ENCODE measurements around the gene HAP1. TPM values are rescaled to one million over a fixed set of nuclear protein-coding genes. Genes with fewer than 3 reads are reported as not detected.
"Not testable (repeated sequence)": the region's sequence is repeated elsewhere in the genome, so short reads cannot be mapped to it uniquely, and the experiment has no call there.

HAP1 gene
- total RNA-seq, result 0.08 TPM
- long read RNA-seq, result 0 reads

DNA sequence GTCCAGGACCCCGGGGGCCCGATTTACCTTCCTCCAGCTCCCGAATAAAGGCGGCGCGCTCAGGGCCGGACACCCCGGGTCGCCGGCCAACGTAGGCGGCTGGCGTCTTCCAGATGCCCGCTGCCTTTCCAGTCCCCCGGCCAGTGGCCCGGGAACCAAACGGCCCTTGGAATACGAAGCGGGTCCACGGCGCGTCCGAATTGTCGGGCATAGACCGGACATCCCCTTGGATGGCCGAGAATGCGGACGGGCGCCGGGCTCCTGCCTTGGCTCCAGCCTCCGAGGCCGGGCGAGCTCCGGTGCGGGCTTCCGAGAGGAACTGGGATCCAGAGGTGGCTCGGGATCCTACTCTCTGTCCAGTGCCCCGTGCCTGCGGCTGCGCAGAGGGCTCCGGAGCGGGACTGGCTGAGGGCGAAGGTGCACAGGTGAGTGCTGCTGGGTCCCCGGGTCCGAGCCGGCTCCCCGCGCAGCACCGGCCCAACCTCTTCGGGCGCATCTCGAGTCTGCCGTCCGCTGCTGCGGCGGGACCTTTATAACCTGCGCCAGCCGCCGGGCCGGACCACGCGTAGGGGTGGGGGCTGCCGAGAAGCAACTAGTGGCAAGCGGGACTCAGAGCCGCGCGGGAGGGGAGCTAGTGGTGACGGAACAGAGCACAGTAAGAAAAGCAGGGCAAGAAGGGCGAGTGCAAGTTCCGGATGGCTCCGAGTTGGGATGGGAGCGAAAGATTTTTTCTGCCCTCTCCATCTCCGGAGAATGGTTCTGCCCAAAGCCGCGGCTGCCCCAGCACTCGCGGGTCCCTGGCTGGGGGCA, at the start of gene HAP1:
Gene HAP1, minus strand, starts transcription at position 505 of the 810 bp plus-strand sequence. Its CDS starts 9 bp downstream, at position 496.
- DNase-seq (ENCODE audit: low spot score), result no peak
- intact Hi-C loops (cut with DNase I), result loop anchor here (10.0 kb wide), 1 partner anchor 140 kb away; no protein-coding TSS in a partner anchor

- intact Hi-C loops (cut with DNase I), result no loop called here
- peak; percentile 86 for DNase-seq (ENCODE audit: low spot score)
Measured at GRCh38 chr17:41782142-41782541, 47.7 kb upstream of the HAP1 start.

GRCh38 chr17:41781404-41782110, 47.1 kb upstream of the HAP1 start:
- no peak for DNase-seq (ENCODE audit: low spot score)
- intact Hi-C loops (cut with DNase I), result no loop called here

DNA sequence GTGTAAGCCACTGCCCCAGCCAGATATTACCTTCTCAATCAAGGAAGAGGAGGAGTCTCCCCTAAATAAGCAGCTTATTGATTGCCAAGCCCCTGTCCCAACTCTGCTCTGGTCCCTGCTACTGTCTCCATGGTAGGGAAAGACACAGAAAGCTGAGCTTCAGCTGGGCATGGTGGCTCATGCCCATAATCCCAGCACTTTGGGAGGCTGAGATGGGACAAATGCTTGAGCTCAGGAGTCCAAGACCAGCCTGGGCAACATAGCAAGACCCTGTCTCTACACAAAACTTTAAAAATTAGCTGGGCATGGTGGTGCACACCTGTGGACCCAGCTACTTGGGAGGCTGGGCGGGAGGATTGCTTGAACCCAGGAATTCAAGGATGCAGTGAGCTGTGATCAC, 45.5 kb upstream of the HAP1 start:
- intact Hi-C loops (cut with DNase I), result no loop called here

DNA sequence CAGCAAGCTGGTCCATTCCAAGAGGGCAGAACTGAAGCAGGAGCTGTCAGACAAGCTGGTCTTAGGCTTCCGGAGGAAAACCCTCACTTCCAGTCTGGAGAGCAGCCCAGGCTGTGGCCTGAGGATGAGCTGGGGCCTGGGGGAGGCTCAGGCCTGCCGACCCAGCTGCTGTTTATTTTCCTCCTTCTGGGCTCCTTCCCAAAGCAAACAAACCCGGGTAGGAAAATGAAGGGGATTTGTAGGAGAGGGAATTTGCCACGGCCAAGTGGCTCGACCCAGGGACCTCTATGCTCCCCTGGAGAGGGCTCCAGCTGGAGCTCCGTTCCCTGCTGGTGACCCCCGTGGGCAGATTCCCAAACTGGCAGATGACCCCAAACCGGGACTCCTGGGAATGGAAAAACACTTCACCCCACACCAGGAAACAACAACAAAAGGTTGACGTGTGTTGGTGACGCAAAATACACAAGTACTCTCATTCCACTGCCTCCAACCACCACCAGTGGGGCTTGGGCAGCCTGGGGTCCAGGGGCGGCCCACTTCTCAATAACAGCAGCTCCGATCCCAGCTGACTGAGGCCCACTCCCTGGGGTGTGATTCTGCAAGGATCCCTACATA, 43.2 kb upstream of the HAP1 start:
- peak; percentile 85 for DNase-seq (ENCODE audit: low spot score)
- intact Hi-C loops (cut with DNase I), result loop anchor here (1.0 kb wide), 2 partner anchors 15 to 24 kb away; no protein-coding TSS in a partner anchor

More for the DNA sequence above, 45.5 kb upstream of the HAP1 start:
- DNase-seq (ENCODE audit: low spot score), result no peak

GRCh38 chr17:41777157-41777573, 42.7 kb upstream of the HAP1 start:
- DNase-seq (ENCODE audit: low spot score), result peak; percentile 88
- intact Hi-C loops (cut with DNase I), result loop anchor here (1.0 kb wide), 2 partner anchors 15 to 24 kb away; no protein-coding TSS in a partner anchor

DNA sequence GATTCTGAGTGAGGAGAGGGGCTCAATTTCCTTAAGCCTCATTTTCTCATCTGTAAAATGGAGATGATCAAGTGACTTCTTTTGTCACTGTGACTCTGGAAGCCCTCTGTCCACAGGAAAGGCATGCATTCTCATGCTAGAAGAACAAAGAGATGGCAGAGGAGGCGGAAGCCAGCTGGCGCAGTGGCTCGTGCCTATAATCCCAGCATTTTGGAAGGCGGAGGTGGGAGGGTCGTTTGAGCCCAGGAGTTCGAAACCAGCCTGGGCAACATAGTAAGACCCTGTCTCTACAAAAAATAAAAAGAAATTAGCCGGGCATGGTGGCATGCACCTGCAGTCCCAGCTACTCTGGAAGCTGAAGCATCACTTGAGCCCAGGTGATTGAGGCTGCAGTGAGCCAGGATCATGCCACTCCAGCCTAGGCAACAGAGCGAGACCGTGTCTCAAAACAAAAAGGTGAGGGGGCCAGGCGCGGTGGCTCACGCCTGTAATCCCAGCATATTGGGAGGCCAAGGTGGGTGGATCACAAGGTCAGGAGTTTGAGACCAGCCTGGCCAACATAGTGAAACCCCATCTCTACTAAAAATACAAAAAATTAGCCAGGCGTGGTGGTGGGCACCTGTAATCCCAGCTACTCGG, 41.9 kb upstream of the HAP1 start:
- DNase-seq (ENCODE audit: low spot score); intact Hi-C loops (cut with DNase I): not testable (repeated sequence)

DNA sequence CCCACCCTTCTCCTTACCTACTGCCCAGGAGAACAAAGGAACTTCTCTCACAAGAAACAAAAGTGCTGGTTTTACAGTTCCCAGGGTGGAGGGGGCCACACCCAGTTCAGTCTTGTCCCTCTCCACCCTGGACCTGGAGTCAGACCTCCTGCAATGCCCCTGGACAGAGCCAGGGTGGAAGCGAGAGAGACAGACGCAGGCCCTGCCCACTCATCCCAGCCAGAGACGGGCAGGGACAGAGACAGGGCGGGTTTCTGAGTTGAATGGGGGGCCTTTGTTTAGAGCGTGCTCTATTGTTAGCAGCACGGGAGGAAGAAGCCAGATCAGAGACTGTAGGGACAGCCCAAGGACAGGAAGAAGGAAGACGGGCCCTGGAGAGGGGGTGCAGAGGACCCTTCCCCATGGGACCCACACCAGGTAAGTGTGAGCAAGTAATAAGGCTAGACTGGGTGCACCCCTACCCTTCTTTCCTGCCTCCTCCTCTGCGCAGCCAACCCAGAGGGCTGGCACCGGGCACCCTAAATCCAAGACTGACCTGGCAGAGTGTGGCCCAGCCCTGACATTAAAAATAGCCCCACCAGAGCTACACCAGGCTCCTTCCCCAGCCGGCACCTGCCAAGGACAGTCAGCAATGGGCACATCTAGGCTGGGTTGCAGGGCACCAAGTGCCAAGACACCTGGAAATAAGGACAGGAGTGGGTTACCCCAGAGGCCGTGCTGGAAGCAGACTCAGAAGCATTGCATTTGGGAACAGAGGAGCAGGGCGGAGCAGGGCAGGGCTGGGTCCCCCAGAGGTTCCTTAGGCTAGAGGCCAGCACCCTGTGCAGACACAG, 41.2 kb upstream of the HAP1 start:
- intact Hi-C loops (cut with DNase I), result no loop called here
- DNase-seq (ENCODE audit: low spot score), result no peak

GRCh38 chr17:41773731-41774193, 39.3 kb upstream of the HAP1 start:
- DNase-seq (ENCODE audit: low spot score), result no peak
- intact Hi-C loops (cut with DNase I), result no loop called here

DNA sequence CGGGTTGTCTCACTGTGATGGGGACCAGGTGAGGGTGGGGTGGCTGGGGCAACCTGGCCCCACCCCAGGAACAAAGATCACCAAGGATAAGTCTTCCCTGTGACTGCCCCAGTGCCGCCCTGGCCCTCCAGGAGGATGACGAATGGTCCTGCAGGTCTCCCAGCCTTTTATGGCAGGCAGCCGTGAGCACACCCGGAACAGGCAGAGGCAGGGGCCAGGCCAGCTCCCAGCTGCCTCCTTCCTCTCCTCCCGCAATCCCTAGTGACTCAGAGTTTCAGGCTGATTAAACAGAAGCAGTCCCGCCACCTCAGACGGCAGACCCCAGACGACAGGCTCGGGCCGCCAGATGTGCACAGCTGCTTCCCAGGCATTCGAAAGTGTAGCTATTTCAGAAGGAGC, 38.7 kb upstream of the HAP1 start:
- intact Hi-C loops (cut with DNase I), result no loop called here
- no peak for DNase-seq (ENCODE audit: low spot score)

GRCh38 chr17:41772586-41773189, 38.2 kb upstream of the HAP1 start:
- no peak for DNase-seq (ENCODE audit: low spot score)
- intact Hi-C loops (cut with DNase I), result no loop called here

DNA sequence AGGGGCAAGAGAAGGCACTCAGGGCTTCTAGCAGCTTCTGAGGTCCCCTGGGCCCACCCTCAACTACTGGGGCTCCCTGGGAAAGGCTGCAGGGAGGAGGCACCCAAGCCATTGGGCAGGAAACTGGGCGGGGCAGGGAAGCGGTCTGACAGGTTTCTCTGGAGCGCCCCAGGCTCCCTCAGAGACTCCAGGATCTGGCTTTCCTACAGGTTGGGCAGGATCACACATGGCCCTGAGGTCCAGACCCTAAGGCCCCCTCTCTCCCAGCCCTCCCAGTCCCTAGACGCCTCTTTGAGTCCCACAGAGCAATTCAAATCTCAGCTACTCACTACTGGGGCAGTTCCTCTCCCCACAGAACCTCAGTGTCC, 37.8 kb upstream of the HAP1 start:
- intact Hi-C loops (cut with DNase I), result no loop called here
- no peak for DNase-seq (ENCODE audit: low spot score)

GRCh38 chr17:41771389-41772206, 37.2 kb upstream of the HAP1 start:
- intact Hi-C loops (cut with DNase I), result no loop called here
- no peak for DNase-seq (ENCODE audit: low spot score)

GRCh38 chr17:41769985-41770384, 35.5 kb upstream of the HAP1 start:
- DNase-seq (ENCODE audit: low spot score), result no peak
- intact Hi-C loops (cut with DNase I), result no loop called here

DNA sequence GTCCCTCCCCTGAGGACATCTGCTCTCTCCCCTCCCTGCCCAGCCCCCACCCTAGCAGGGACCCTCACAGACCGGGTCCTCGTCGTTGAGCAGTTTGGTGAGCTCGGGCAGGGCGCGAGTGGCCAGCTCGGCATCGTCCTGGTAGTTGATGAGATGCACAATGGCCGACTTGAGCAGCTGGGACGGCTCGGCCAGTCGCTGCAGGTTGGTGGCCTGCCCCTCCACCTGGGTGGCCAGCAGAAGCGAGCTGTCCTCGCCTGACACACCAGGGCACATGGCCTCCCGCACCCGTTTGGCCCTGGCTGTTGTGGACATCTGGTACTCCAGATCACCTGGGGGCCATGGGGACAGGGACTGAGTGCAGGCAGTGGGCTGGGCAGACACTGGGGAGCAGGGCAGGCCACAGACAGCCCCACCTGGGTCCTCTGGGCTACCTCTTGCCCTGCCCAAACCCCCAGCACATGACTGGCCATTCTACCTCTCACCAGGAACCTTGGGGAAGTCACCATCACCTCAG, 35.0 kb upstream of the HAP1 start:
- no peak for DNase-seq (ENCODE audit: low spot score)

DNA sequence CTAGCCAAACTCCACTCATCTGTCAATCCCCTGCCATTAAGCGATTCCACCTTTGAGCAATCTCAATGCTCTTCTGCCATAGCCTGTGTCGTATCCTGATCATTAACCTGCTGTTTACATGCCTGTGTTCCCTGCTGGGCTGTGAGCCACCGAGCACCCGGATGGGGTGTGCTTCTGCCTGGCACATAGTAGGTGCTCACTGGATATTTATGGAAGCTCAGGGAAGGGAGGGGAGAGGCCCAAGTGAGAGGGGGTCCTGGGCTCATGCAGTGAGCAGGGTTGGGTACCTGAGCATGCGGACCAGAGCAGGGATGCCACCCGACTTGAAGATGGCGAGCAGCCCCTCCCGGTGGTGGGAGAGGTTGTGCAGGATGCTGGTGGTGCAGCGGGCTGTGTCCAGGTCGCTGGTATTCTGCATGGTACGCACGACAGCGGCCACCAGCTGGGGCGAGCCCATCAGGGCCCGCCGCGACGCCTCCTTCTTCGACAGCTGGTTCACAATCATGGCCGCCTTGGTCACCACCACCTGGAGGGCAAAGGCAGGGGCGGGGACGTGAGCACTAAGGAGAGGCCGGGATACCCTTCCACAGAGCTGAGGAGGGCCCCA, 34.3 kb upstream of the HAP1 start:
- no peak for DNase-seq (ENCODE audit: low spot score)
- intact Hi-C loops (cut with DNase I), result no loop called here

More for the DNA sequence above, 35.0 kb upstream of the HAP1 start:
- intact Hi-C loops (cut with DNase I), result no loop called here

Measured in cardiac septum (tissue), 1 donor.